Right lobe of liver (tissue), 4 donors: ENCODE measurements around the gene PELI1.

Experiments used
- POLR2A ChIP-seq: fragments of 450-650 bp; IDR thresholded peaks from one replicate; pipeline ENCODE4 v1.6.1; 2017; ENCODE audit warnings: antibody characterized with exemption, mild to moderate bottlenecking
- TF ChIP-seq, protein P1 (sequence below), 4 donors: fragments of 200-600 bp in 3 of 4; fragments of 450-650 bp in 1 of 4; IDR thresholded peaks; one replicate each; pipeline versions ENCODE4 v1.5.1 to v1.8.0; 2016 to 2022; ENCODE audit warnings: antibody characterized with exemption in 4 of 4, mild to moderate bottlenecking in 2 of 4
- donor health status: DM: no; HTN: no; CAD: no.
- donor health status: DM: no; HTN: no; CAD: no.
- donor health status: DM: no; HTN: yes; CAD: no.

DNA sequence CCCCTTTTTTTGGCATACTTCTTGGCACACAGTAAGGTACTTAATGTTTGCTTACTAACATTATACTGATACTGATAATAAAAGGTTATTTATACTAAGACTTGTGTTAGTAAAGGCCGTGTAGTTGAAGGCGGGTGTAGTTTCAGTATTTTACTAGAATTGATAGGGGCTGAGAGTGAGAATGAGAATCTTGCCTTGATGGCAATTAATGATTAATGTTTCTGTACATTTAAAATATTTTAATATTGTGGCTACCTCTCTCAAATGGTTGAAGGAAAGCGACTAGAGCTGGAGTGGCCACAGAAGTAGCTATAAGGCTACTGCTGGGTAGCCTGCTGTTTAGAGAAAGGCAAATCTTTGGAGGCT lies 29.3 kb downstream of the PELI1 start:
- TF ChIP-seq, protein P1, sequence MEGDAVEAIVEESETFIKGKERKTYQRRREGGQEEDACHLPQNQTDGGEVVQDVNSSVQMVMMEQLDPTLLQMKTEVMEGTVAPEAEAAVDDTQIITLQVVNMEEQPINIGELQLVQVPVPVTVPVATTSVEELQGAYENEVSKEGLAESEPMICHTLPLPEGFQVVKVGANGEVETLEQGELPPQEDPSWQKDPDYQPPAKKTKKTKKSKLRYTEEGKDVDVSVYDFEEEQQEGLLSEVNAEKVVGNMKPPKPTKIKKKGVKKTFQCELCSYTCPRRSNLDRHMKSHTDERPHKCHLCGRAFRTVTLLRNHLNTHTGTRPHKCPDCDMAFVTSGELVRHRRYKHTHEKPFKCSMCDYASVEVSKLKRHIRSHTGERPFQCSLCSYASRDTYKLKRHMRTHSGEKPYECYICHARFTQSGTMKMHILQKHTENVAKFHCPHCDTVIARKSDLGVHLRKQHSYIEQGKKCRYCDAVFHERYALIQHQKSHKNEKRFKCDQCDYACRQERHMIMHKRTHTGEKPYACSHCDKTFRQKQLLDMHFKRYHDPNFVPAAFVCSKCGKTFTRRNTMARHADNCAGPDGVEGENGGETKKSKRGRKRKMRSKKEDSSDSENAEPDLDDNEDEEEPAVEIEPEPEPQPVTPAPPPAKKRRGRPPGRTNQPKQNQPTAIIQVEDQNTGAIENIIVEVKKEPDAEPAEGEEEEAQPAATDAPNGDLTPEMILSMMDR (IDR thresholded peaks at IDR 0.05), result no peak
- no peak for TF ChIP-seq POLR2A
